ENCODE results near the gene FAM228B. TPM values are rescaled to one million over a fixed set of nuclear protein-coding genes. Genes with fewer than 3 reads are reported as not detected.

FAM228B gene
- total RNA-seq, 2 experiments from 2014 or later, result 21.6 to 24.2 TPM

GRCh38 chr2:24084386-24085199 is 38.7 kb upstream of the FAM228B start, which contains the start of gene TP53I3:
Gene TP53I3 (minus strand): TSS chr2:24084834. CDS start chr2:24084326, 508 bp downstream.
- CTCF ChIA-PET, result interaction anchor here (0.5 to 3.1 kb wide), 32 partner anchors 8 to 718 kb away, joined by 3 to 51 read pairs (median 4); partner anchors contain the start of genes ATAD2B, SF3B6, UBXN2A and WDCP
- no peaks in the 10 kb centered on the region for H3K9me3 Mint-ChIP-seq
- peaks cover 21% of the 10 kb centered on the region for H3K4me1 Mint-ChIP-seq (ENCODE audit: low read depth)
- Histone ChIP-seq H3K9me3 (ENCODE audit: control insufficient read depth in 1 of 2, insufficient read depth in 1 of 2, low read length in 2 of 2) (no peaks in the 10 kb centered on the region), H3K36me3 (ENCODE audit: insufficient read depth, low read length) (peaks cover 15% of the 10 kb centered on the region), H3K4me1 (ENCODE audit: insufficient read depth, low read length) (peaks cover 19% of the 10 kb centered on the region), H3K27me3 (ENCODE audit: control insufficient read depth in 1 of 2, insufficient read depth in 2 of 2, low read length in 2 of 2) (no peaks in the 10 kb centered on the region), H3K4me3 (ENCODE audit: low read length) (peak within 1 kb of the TSS; percentile 61), H3K27ac (ENCODE audit: low read depth in 1 of 2, low read length in 2 of 2) (peak within 1 kb of the TSS in 1 of 2 donors; percentile 5)
- H3K36me3 Mint-ChIP-seq (ENCODE audit: low read depth), result peaks cover 35% of the 10 kb centered on the region
- POLR2A ChIA-PET, result interaction anchor here (0.6 to 3.1 kb wide), 9 partner anchors 8 to 709 kb away, joined by 3 to 33 read pairs (median 6); partner anchors contain the start of genes ATAD2B, CENPO, FAM228B and ITSN2
- no peaks in the 10 kb centered on the region for H3K27me3 Mint-ChIP-seq
- H3K4me3 Mint-ChIP-seq, result peak within 1 kb of the TSS; percentile 91
- ATAC-seq (ENCODE audit: poor library complexity), result peak; percentile 88
- intact Hi-C loops (cut with DNase I, micrococcal nuclease), result loop anchor here (1.0 to 2.0 kb wide), 4 partner anchors 96 to 260 kb away; partner anchors contain the start of gene ATAD2B (in 2 of the 2)
- TF ChIP-seq CTCF (IDR thresholded peaks at IDR 0.05), result peak; percentile 94
- peak; percentile 57 to 91 (median 78) for DNase-seq
- H3K27ac Mint-ChIP-seq, result peak within 1 kb of the TSS; percentile 82

DNA sequence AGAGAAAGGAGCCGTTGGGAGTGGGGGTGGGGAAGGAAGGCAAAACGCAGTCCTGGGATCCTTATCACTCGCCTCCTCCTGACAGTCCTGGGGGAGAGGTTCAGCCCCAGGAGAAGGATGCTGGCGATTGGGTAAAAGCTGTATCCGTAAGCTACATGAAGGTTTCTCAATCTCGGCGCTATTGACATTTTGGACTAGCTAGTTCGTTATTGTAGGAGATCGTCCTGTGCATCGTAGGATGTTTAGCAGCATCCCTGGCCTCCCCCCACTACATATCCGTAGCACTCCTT is 38.1 kb upstream of the FAM228B start:
- no peak overlapping the region for H3K27ac ChIP-seq (ENCODE audit: low read depth in 1 of 2, low read length in 2 of 2)
- intact Hi-C loops (cut with DNase I, micrococcal nuclease), result loop anchor here (2.0 kb wide), 1 partner anchor 158 kb away; the partner anchor contains the start of gene ATAD2B (in 2 of the 2)
- H3K4me1 ChIP-seq (ENCODE audit: insufficient read depth, low read length), result peaks cover 19% of the 10 kb centered on the region
- Mint-ChIP-seq H3K4me1 (ENCODE audit: low read depth) (peaks cover 21% of the 10 kb centered on the region), H3K27ac (peak overlapping the region; percentile 49), H3K27me3 (no peaks in the 10 kb centered on the region), H3K36me3 (ENCODE audit: low read depth) (peaks cover 35% of the 10 kb centered on the region), H3K4me3 (peak overlapping the region; percentile 57), H3K9me3 (no peaks in the 10 kb centered on the region)
- TF ChIP-seq CTCF (IDR thresholded peaks at IDR 0.05), result no peak
- ChIA-PET POLR2A (interaction anchor here (1.9 to 3.1 kb wide), 4 partner anchors 9 to 260 kb away, joined by 7 to 33 read pairs (median 10); partner anchors contain the start of genes ATAD2B, SF3B6 and WDCP), CTCF (interaction anchor here (1.0 to 3.1 kb wide), 6 partner anchors 9 to 261 kb away, joined by 4 to 51 read pairs (median 12); partner anchors contain the start of genes ATAD2B, SF3B6 and WDCP)
- H3K4me3 ChIP-seq (ENCODE audit: low read length), result peak overlapping the region; percentile 61
- H3K36me3 ChIP-seq (ENCODE audit: insufficient read depth, low read length), result peaks cover 15% of the 10 kb centered on the region
- DNase-seq (no peak), ATAC-seq (ENCODE audit: poor library complexity) (no peak)
- H3K9me3 ChIP-seq (ENCODE audit: control insufficient read depth in 1 of 2, insufficient read depth in 1 of 2, low read length in 2 of 2), result no peaks in the 10 kb centered on the region
- H3K27me3 ChIP-seq (ENCODE audit: control insufficient read depth in 1 of 2, insufficient read depth in 2 of 2, low read length in 2 of 2), result no peaks in the 10 kb centered on the region

- no peaks in the 10 kb centered on the region for H3K9me3 ChIP-seq (ENCODE audit: control insufficient read depth in 1 of 2, insufficient read depth in 1 of 2, low read length in 2 of 2)
- peaks cover 36% of the 10 kb centered on the region for H3K36me3 Mint-ChIP-seq (ENCODE audit: low read depth)
- no peak overlapping the region for H3K27ac ChIP-seq (ENCODE audit: low read depth in 1 of 2, low read length in 2 of 2)
- peak overlapping the region; percentile 48 for H3K4me3 Mint-ChIP-seq
- no peak for DNase-seq
- no peak overlapping the region for H3K4me3 ChIP-seq (ENCODE audit: low read length)
- no peaks in the 10 kb centered on the region for H3K27me3 Mint-ChIP-seq
- H3K27ac Mint-ChIP-seq, result no peak overlapping the region
- H3K4me1 Mint-ChIP-seq (ENCODE audit: low read depth), result peaks cover 21% of the 10 kb centered on the region
- ChIA-PET POLR2A (no interaction called here), CTCF (no interaction called here)
- H3K9me3 Mint-ChIP-seq, result no peaks in the 10 kb centered on the region
- intact Hi-C loops (cut with DNase I, micrococcal nuclease), result no loop called here
- no peak for TF ChIP-seq CTCF (IDR thresholded peaks at IDR 0.05)
- ATAC-seq (ENCODE audit: poor library complexity), result no peak
- H3K4me1 ChIP-seq (ENCODE audit: insufficient read depth, low read length), result peaks cover 19% of the 10 kb centered on the region
- H3K27me3 ChIP-seq (ENCODE audit: control insufficient read depth in 1 of 2, insufficient read depth in 2 of 2, low read length in 2 of 2), result no peaks in the 10 kb centered on the region
- peaks cover 10% of the 10 kb centered on the region for H3K36me3 ChIP-seq (ENCODE audit: insufficient read depth, low read length)
Observed at GRCh38 chr2:24086241-24086640, 37.0 kb upstream of the FAM228B start.
